K562 treated with DMSO at 1 percent for 24 hours (cell line): ENCODE results near the gene MRPL50. TPM values are rescaled to one million over a fixed set of nuclear protein-coding genes. Genes with fewer than 3 reads are reported as not detected.

Experiments
- total RNA-seq: library from RNA; unstranded; fragments of 300-600 nt; gene quantifications from 2 replicates; pipeline ENCODE4 v1.2.3, GENCODE V29; 2022; ENCODE audit warnings: low read depth; ENCODE audit not compliant: insufficient read depth

MRPL50 gene
- 5.2 and 6.4 TPM in 2 replicates for total RNA-seq

DNA sequence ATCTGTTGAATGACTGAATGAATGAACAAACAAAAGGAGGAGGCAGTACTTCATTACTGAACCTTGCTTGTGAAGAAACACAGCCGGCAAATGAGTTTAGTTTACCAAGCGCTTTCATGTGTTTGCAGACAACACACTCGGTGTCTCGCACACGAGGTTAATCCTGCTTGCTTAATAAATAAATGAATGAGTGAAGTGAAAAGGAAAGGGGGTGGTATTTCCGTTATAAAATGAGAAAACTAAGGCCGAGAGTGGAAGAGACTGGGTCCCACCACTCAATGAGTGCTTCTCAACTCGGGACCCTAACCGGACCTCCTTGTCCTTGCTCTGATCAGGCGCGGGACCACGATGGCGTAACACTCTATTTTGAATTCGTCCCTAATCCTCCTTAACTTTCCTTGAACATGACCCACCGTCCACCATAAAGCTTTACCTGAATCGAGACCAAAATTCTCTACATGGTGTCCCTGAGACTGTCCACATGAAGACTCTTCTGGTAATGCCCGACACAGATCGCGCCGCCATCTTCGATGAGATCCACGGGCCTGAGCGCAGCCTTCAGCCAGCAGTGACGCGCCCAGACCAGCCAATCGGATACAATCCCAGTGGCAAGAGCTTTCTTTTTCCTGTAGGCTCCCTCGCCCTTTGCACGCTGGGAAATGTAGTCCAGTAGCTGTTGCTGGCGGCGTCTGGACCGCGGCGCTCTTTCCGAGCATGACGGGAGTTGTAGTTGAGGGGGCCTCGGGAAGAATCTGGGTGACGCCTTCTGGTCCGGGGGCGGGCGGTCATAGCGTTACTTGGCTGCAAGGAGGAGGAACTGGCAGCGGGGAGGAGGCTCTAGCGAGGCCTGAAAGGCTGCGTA lies at the start of gene MRPL50, which contains the start of gene ZNF189:
Gene MRPL50 (minus strand): TSS at position 551 of the 862 bp plus-strand sequence. CDS start 26 bp downstream, at position 525.
Gene ZNF189 (plus strand): TSS at position 784 of the 862 bp plus-strand sequence. CDS start 306 bp downstream, outside the sequence.

GRCh38 chr9:101435601-101436079 lies 37.2 kb upstream of the MRPL50 start, which contains the start of gene ALDOB:
Gene ALDOB (minus strand): TSS chr9:101435774. CDS start chr9:101430887, 4,887 bp downstream.

DNA sequence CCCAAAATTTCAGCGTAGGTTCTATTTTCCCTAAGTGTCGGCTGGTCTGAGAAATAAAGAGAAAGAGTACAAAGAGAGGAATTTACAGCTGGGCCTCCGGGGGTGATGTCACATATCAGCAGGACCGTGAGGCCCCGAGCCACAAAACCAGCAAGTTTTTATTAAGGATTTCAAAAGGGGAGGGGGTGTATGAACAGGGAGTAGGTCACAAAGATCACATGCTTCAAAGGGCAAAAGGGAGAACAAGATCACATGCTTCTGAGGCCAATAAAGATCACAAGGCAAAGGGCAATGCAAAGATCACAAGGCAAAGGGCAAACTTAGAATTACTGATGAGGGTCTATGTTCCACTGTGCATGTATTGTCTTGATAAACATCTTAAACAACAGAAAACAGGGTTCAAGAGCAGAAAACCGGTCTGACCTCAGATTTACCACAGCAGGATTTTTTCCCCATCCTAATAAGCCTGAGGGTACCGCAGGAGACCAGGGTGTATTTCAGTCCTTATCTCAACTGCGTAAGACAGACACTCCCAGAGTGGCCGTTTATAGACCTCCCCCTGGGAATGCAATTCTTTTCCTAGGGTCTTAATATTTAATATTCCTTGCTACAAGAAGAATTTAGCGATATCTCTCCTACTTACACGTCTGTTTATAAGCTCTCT lies 13.4 kb downstream of the MRPL50 start, which contains the start of gene BAAT:
Gene BAAT (minus strand): TSS at position 134 of the 664 bp plus-strand sequence. CDS start 13,602 bp downstream, outside the sequence.

Other genes with a start within 250 kb of the MRPL50 start
- 0.07 TPM in 1 of 2 replicates, not detected in the other for gene BAAT, start 13.6 kb downstream of the MRPL50 start, total RNA-seq
- gene ZNF189, start 233 bp upstream of the MRPL50 start, total RNA-seq: 5.8 and 5.9 TPM in 2 replicates
- gene ALDOB, start 37.2 kb upstream of the MRPL50 start, total RNA-seq: not detected in 2 replicates
- 20.3 and 23.7 TPM in 2 replicates for gene RNF20, start 135.2 kb upstream of the MRPL50 start, total RNA-seq
- gene PPP3R2, start 196.4 kb upstream of the MRPL50 start, total RNA-seq: not detected in 2 replicates